B cell (primary cell): ENCODE results near the gene CFH.

ENCODE experiments used
- CTCF ChIP-seq: fragments of 200-600 bp; IDR thresholded peaks from one replicate; pipeline ENCODE4 v1.8.0; 2022; ENCODE audit warnings: antibody characterized with exemption, mild to moderate bottlenecking
- EZH2 ChIP-seq: IDR thresholded peaks from 2 replicates; pipeline ENCODE4 v1.6.1; 2012; ENCODE audit warnings: borderline replicate concordance, low read depth, mild to moderate bottlenecking, moderate library complexity, low read length; ENCODE audit not compliant: insufficient read depth, poor library complexity, severe bottlenecking

- no peak for TF ChIP-seq CTCF
- no peak for TF ChIP-seq EZH2
These were observed 121.9 kb downstream of the CFH start for GRCh38 chr1:196773713-196774112.
